Esophagus (tissue), 2 donors: ENCODE measurements around the gene CEMIP. TPM values are rescaled to one million over a fixed set of nuclear protein-coding genes. Genes with fewer than 3 reads are reported as not detected.

Experiments
- H3K27ac ChIP-seq, 2 donors: one replicate each; pipeline ENCODE4 v1.5.1; 2013; ENCODE audit warnings: low read depth in 2 of 2, mild to moderate bottlenecking in 2 of 2, inconsistent platforms in 1 of 2, low read length in 1 of 2, moderate library complexity in 1 of 2
- H3K27me3 ChIP-seq, 2 donors: one replicate each; pipeline ENCODE4 v1.6.1; 2013; ENCODE audit warnings: low read length in 2 of 2, control low read depth in 1 of 2, mild to moderate bottlenecking in 1 of 2; ENCODE audit not compliant: insufficient read depth in 2 of 2, control insufficient read depth in 1 of 2
- H3K36me3 ChIP-seq, 2 donors: one replicate each; pipeline ENCODE4 v1.6.1; 2013; ENCODE audit warnings: low read length in 1 of 2; ENCODE audit not compliant: control insufficient read depth in 2 of 2, insufficient read depth in 2 of 2
- H3K4me1 ChIP-seq, 2 donors: one replicate each; pipeline ENCODE4 v1.6.1; 2013; ENCODE audit warnings: low read length in 1 of 2; ENCODE audit not compliant: control insufficient read depth in 2 of 2, insufficient read depth in 2 of 2
- H3K4me3 ChIP-seq, 2 donors: one replicate each; pipeline ENCODE4 v1.5.1; 2013; ENCODE audit warnings: low read length in 2 of 2, mild to moderate bottlenecking in 2 of 2, low read depth in 1 of 2, moderate library complexity in 1 of 2
- H3K9me3 ChIP-seq, 2 donors: one replicate each; pipeline ENCODE4 v1.6.1; 2013; ENCODE audit warnings: mild to moderate bottlenecking in 2 of 2, low read depth in 1 of 2, low read length in 1 of 2, moderate library complexity in 1 of 2; ENCODE audit not compliant: control insufficient read depth in 2 of 2, insufficient read depth in 1 of 2
- WGBS, 2 donors: extraction: QIAGEN DNeasy Blood & Tissue Kit; methylation state at CpG; one replicate each; pipeline ENCODE4 v1.1.7; 2013; 5-methylcytosine and 5-hydroxymethylcytosine counted together
- polyA plus RNA-seq, 2 donors: library from polyadenylated mRNA; stranded (reverse); fragments of 200-250 nt; gene quantifications; one replicate each; pipeline ENCODE4 v1.2.3, GENCODE V29; 2013
- donor health status: healthy with polysubstance abuse.
- donor health status: Bipolar disorder and iron deficiency.

CEMIP gene, protein sequence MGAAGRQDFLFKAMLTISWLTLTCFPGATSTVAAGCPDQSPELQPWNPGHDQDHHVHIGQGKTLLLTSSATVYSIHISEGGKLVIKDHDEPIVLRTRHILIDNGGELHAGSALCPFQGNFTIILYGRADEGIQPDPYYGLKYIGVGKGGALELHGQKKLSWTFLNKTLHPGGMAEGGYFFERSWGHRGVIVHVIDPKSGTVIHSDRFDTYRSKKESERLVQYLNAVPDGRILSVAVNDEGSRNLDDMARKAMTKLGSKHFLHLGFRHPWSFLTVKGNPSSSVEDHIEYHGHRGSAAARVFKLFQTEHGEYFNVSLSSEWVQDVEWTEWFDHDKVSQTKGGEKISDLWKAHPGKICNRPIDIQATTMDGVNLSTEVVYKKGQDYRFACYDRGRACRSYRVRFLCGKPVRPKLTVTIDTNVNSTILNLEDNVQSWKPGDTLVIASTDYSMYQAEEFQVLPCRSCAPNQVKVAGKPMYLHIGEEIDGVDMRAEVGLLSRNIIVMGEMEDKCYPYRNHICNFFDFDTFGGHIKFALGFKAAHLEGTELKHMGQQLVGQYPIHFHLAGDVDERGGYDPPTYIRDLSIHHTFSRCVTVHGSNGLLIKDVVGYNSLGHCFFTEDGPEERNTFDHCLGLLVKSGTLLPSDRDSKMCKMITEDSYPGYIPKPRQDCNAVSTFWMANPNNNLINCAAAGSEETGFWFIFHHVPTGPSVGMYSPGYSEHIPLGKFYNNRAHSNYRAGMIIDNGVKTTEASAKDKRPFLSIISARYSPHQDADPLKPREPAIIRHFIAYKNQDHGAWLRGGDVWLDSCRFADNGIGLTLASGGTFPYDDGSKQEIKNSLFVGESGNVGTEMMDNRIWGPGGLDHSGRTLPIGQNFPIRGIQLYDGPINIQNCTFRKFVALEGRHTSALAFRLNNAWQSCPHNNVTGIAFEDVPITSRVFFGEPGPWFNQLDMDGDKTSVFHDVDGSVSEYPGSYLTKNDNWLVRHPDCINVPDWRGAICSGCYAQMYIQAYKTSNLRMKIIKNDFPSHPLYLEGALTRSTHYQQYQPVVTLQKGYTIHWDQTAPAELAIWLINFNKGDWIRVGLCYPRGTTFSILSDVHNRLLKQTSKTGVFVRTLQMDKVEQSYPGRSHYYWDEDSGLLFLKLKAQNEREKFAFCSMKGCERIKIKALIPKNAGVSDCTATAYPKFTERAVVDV (N-terminal part only)
- polyA plus RNA-seq, result 1 to 10 TPM; 2.0 to 2.2 TPM

DNA sequence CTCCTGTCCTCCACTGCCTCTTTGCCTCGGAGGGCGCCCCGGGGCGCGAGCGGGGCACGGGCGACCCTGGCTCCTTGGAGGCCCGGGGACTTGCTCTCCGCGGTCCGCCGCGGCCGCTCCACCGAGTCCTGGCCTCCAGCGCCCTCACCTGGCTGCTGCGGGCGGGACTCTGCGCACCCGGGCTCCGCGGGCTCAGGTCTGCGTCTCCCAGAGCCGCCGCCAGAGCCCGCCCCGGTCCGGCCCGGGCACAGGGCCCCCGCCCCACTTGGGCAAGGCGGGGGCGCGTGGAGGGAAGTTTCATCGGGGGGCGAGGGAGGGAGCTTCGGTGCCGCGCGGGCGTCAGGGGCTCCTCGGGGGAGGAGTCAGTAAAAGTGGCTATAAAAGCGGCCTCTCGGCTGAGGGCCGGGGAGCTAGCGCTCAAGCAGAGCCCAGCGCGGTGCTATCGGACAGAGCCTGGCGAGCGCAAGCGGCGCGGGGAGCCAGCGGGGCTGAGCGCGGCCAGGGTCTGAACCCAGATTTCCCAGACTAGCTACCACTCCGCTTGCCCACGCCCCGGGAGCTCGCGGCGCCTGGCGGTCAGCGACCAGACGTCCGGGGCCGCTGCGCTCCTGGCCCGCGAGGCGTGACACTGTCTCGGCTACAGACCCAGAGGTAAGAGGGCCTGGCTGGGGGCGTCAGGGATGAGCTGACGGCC lies at the start of gene CEMIP:
CEMIP (plus strand) TSS at position 407 of the 694 bp plus-strand sequence. CDS start 94,510 bp downstream, outside the sequence.
- WGBS, 2 donors, result 1 to 2% methylated on average over 68 to 75 of the region's 75 CpGs
- no peaks in the 10 kb centered on the region for H3K9me3 ChIP-seq
- no peaks in the 10 kb centered on the region for H3K36me3 ChIP-seq
- peak within 1 kb of the TSS; percentile 51 to 57 for H3K4me3 ChIP-seq
- peaks cover 7 to 22% of the 10 kb centered on the region in 2 donors for H3K4me1 ChIP-seq
- peak within 1 kb of the TSS; percentile 11 to 90 for H3K27ac ChIP-seq
- no peaks in the 10 kb centered on the region for H3K27me3 ChIP-seq

DNA sequence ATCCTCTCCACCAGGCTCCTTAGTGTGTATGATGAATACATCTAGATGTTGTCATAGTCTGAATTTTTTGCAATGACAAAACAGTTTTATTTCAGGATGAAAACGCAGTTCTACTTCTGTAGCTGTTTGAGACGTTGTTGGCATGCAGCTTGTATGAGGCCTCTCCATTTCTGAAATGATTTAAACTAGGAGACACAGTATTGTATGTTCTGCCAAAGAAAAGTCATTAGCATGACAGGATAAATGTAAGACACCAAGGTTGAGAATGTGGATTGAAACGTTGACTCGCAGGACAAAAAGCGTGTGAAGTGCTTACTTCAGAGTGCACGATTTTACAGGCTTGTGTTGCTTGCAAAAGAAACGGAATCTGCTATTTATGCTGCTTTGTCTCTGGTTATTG lies 48.8 kb upstream of the CEMIP start:
- H3K27ac ChIP-seq, result no peak overlapping the region
- no peaks in the 10 kb centered on the region for H3K36me3 ChIP-seq
- H3K27me3 ChIP-seq, result no peaks in the 10 kb centered on the region
- H3K4me1 ChIP-seq, result peaks cover 5 to 8% of the 10 kb centered on the region in 2 donors
- H3K4me3 ChIP-seq, result no peak overlapping the region
- H3K9me3 ChIP-seq, result no peaks in the 10 kb centered on the region
- 76 to 79% methylated on average over 7 of the region's 7 CpGs for WGBS, 2 donors

DNA sequence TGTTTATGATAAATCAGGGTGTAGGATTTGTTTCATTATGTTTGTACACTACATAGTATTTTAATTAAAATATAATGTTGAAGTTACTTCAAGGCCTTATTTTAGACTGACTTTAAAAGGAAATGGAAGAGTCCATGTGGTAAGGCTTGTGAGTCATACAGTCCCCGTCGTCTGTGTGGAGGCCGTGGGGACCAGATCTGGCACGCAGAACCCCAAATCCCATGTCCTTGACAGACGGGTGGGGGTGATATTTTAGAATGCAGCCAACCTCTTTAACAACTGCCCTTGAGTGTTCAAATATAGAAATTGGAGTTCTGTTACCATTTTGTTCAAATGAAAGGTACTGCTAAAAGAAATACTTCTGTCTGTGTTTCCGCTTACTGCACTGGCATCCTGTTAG lies 48.2 kb upstream of the CEMIP start:
- 53 to 64% methylated on average over 6 of the region's 6 CpGs for WGBS, 2 donors
- no peak overlapping the region for H3K27ac ChIP-seq
- no peaks in the 10 kb centered on the region for H3K27me3 ChIP-seq
- no peaks in the 10 kb centered on the region for H3K9me3 ChIP-seq
- peaks cover 5 to 8% of the 10 kb centered on the region in 2 donors for H3K4me1 ChIP-seq
- no peak overlapping the region for H3K4me3 ChIP-seq
- H3K36me3 ChIP-seq, result no peaks in the 10 kb centered on the region

DNA sequence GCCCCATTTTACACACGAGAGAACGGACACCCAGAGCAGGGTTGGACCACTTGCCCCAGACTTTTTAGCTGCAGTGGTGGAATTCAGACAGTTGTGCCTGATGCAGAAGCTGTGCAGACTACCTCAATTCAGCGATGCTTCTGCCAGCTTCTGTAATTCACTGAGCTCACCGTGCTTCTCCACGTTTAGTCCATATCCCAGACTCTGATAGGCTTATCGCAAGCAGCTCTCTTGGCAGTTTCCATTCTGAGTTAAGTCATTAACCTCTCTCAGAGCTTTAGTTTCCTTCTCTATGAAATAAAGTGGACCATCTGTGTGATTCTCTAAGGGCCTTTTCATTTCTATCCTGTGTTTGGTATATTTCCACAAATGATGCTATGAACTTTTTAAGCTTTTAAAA lies 47.0 kb upstream of the CEMIP start:
- WGBS, 2 donors, result 71 to 75% methylated on average over 6 of the region's 6 CpGs
- Histone ChIP-seq H3K4me3 (no peak overlapping the region), H3K9me3 (no peaks in the 10 kb centered on the region), H3K36me3 (no peaks in the 10 kb centered on the region), H3K4me1 (peaks cover 7 to 8% of the 10 kb centered on the region in 2 donors), H3K27ac (no peak overlapping the region), H3K27me3 (no peaks in the 10 kb centered on the region)

DNA sequence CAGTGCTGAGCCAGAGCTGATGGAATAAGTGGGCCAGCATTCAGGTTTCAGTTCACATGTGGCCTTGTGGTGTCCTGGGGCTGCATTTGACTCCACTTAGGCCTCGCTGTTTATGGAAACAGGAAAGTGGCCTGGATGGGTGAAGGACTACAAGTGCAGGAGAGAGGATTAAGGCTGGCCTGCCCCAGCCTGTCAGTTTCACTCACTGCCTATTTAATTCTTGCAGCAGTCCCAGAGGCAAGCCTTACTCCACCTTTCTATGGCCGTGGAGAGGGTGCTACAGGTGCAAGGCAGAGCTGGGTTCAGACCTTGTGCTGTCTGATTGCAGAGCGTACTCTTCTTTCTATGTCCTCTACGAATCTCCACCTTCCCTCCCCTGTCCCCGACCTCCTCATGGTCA lies 46.4 kb upstream of the CEMIP start:
- H3K4me1 ChIP-seq, result peaks cover under 1 to 8% of the 10 kb centered on the region in 2 donors
- H3K9me3 ChIP-seq, result no peaks in the 10 kb centered on the region
- H3K27me3 ChIP-seq, result no peaks in the 10 kb centered on the region
- WGBS, 2 donors, result 54 to 70% methylated on average over 5 of the region's 5 CpGs
- no peak overlapping the region for H3K4me3 ChIP-seq
- H3K27ac ChIP-seq, result peak overlapping the region; percentile 26 to 65
- no peaks in the 10 kb centered on the region for H3K36me3 ChIP-seq

DNA sequence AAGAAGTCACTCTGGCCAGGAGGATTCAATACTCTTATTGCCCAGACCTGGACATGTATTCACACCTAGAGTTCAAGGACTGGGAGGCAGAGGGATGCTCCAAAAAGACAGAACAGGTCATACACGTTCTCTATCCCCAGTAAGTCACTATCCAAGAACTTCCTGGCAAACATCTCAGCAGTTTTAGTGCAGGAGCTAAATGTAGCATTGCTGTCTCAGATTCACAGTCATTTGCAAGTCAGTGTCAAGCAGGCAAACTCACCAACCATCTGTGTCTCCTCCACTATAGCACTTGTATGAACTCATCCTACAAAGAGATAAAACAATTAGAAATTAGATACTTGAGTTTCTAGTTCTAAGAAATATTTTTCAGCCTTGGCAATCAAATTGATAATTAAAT lies 45.7 kb upstream of the CEMIP start:
- no peaks in the 10 kb centered on the region for H3K27me3 ChIP-seq
- peaks cover 0 to 8% of the 10 kb centered on the region in 2 donors for H3K4me1 ChIP-seq
- whole genome bisulfite sequencing, 2 donors, result 46 to 50% methylated on average over 1 of the region's 1 CpG
- H3K9me3 ChIP-seq, result no peaks in the 10 kb centered on the region
- no peaks in the 10 kb centered on the region for H3K36me3 ChIP-seq
- peak overlapping the region; percentile 26 to 65 for H3K27ac ChIP-seq
- no peak overlapping the region for H3K4me3 ChIP-seq

DNA sequence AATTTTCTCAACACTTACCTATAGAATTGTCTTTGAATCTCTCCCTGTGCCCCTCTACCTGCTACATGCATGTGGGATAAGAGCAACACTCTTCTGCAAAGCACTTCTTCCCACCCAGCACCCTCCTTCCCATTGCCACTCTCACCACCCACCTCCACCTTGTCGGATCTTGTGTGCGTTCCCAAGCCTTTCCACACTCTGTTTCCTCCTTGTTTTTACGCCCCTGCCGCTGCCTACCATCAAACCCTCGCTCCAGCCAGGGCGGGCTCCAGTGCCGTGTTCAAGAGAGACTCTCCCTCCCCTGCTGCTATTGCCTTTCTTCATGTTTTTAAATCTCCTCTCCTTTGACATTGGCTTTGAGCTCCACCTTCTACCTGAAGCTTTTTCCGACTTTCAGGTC lies 43.8 kb upstream of the CEMIP start:
- H3K9me3 ChIP-seq, result no peaks in the 10 kb centered on the region
- H3K4me1 ChIP-seq, result peaks cover 0 to 8% of the 10 kb centered on the region in 2 donors
- no peaks in the 10 kb centered on the region for H3K36me3 ChIP-seq
- no peaks in the 10 kb centered on the region for H3K27me3 ChIP-seq
- no peak overlapping the region for H3K27ac ChIP-seq
- H3K4me3 ChIP-seq, result no peak overlapping the region
- WGBS, 2 donors, result 96 to 98% methylated on average over 8 of the region's 8 CpGs

DNA sequence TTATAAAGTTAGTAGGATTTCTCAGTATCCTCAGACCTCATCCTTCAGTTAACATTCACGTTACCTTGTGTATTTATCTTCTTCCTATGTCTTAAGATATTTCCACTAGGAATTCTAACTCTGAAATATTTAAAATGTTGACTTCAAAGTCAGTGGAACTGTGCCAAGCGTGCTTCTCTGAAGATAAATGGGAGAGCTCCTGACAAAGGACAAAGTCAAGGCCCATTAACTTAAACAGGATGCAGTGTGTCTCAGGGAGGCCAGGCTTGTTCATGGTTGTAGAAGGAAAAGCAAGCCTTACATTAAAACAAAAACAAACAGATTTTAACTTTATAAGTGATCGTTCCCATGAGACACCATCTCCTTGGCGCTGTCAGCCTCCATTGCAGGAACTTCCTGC lies 42.6 kb upstream of the CEMIP start:
- no peak overlapping the region for H3K4me3 ChIP-seq
- 46 to 51% methylated on average over 4 of the region's 4 CpGs for whole genome bisulfite sequencing, 2 donors
- peak overlapping the region in 1 of 2 donors; percentile 33 for H3K27ac ChIP-seq
- H3K36me3 ChIP-seq, result no peaks in the 10 kb centered on the region
- H3K9me3 ChIP-seq, result no peaks in the 10 kb centered on the region
- no peaks in the 10 kb centered on the region for H3K27me3 ChIP-seq
- H3K4me1 ChIP-seq, result peaks cover 0 to 8% of the 10 kb centered on the region in 2 donors

DNA sequence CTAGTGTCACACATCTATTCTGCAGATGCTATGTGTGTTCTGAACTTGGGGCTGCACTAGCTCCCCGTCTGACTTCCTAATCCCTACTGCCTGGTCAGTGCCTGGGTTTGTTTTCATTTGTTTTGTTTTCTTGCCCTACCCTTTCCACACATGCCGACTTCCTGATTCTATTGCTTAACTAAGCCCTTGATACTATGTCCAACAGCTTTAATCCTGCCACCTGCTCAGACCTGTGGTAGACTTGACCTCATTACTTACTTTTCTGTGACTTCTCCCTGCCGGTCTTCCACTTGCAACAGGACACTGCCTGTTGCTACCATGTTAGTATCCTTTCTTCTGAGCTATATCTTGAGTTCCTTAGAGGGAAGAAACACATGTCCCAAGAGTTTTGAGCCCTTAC lies 39.3 kb upstream of the CEMIP start:
- H3K27me3 ChIP-seq, result no peaks in the 10 kb centered on the region
- H3K27ac ChIP-seq, result peak overlapping the region in 1 of 2 donors; percentile 56
- H3K4me3 ChIP-seq, result no peak overlapping the region
- H3K4me1 ChIP-seq, result peaks cover 0 to 5% of the 10 kb centered on the region in 2 donors
- no peaks in the 10 kb centered on the region for H3K36me3 ChIP-seq
- H3K9me3 ChIP-seq, result no peaks in the 10 kb centered on the region
- WGBS, 2 donors, result 55 to 69% methylated on average over 3 of the region's 3 CpGs
